Keratinocyte (primary cell): ENCODE measurements around the gene ENTPD8. TPM values are rescaled to one million over a fixed set of nuclear protein-coding genes. Genes with fewer than 3 reads are reported as not detected.

Experiments used
- DNase-seq: peaks from one replicate; pipeline ENCODE4 v3.0.0-alpha.2; 2011; ENCODE audit warnings: low read depth, missing footprints, low spot score
- FAIRE-seq: peaks from 2 replicates; lab custom pipeline; 2011; peaks lifted over from hg19 to GRCh38; lab: Jason Lieb, UNC
- H2AFZ ChIP-seq: 2 replicates; pipeline ENCODE4 v1.6.0; 2012; ENCODE audit warnings: low read length, control low read depth, inconsistent platforms; ENCODE audit not compliant: control insufficient read depth
- H3K27ac ChIP-seq: 2 replicates; pipeline ENCODE4 v1.5.1; 2011; ENCODE audit warnings: low read length; ENCODE audit not compliant: control insufficient read depth, insufficient read depth
- H3K27me3 ChIP-seq: 3 replicates; pipeline ENCODE4 v1.6.0; 2011; ENCODE audit warnings: low read length; ENCODE audit not compliant: control insufficient read depth, insufficient read depth; ENCODE audit errors: extremely low read depth
- H3K36me3 ChIP-seq, 2 experiments: 2 replicates in 1 of 2; 3 replicates in 1 of 2; pipeline ENCODE4 v1.5.1; 2011; ENCODE audit warnings: low read length in 2 of 2, mild to moderate bottlenecking in 1 of 2; ENCODE audit not compliant: control insufficient read depth in 2 of 2, insufficient read depth in 2 of 2; ENCODE audit errors: extremely low read depth in 1 of 2
- H3K4me1 ChIP-seq: 3 replicates; pipeline ENCODE4 v1.5.1; 2011; ENCODE audit warnings: low read length; ENCODE audit not compliant: control insufficient read depth, insufficient read depth; ENCODE audit errors: extremely low read depth
- H3K4me2 ChIP-seq: 3 replicates; pipeline ENCODE4 v1.6.0; 2011; ENCODE audit warnings: low read depth, low read length; ENCODE audit not compliant: control insufficient read depth, insufficient read depth; ENCODE audit errors: extremely low read depth
- H3K4me3 ChIP-seq, 3 experiments: fragments of 200-600 bp in 1 of 3; sonication (generic) in 1 of 3; 2 replicates in 2 of 3; 3 replicates in 1 of 3; pipeline ENCODE4 v1.5.1; 2011 to 2016; ENCODE audit warnings: low read length in 3 of 3, mild to moderate bottlenecking in 3 of 3, control low read depth in 2 of 3, inconsistent platforms in 1 of 3, low read depth in 1 of 3, mixed read lengths in 1 of 3, mixed run types in 1 of 3, moderate library complexity in 1 of 3; ENCODE audit not compliant: control insufficient read depth in 2 of 3, insufficient read depth in 2 of 3; ENCODE audit errors: extremely low read depth in 1 of 3
- H3K79me2 ChIP-seq: 2 replicates; pipeline ENCODE4 v1.6.0; 2012; ENCODE audit warnings: low read length; ENCODE audit not compliant: control insufficient read depth, insufficient read depth
- H3K9ac ChIP-seq: 3 replicates; pipeline ENCODE4 v1.6.0; 2011; ENCODE audit warnings: low read length; ENCODE audit not compliant: control insufficient read depth, insufficient read depth; ENCODE audit errors: extremely low read depth
- H3K9me1 ChIP-seq: 3 replicates; pipeline ENCODE4 v1.6.0; 2011; ENCODE audit warnings: low read length; ENCODE audit not compliant: control insufficient read depth, insufficient read depth; ENCODE audit errors: extremely low read depth
- H3K9me3 ChIP-seq: 2 replicates; pipeline ENCODE4 v1.5.1; 2012; ENCODE audit warnings: low read depth, low read length; ENCODE audit not compliant: control insufficient read depth
- H4K20me1 ChIP-seq: 3 replicates; pipeline ENCODE4 v1.6.0; 2011; ENCODE audit warnings: low read length; ENCODE audit not compliant: control insufficient read depth, insufficient read depth; ENCODE audit errors: extremely low read depth
- EZH2 ChIP-seq: IDR thresholded peaks from one replicate; pipeline ENCODE4 v1.6.1; 2012; ENCODE audit warnings: inconsistent platforms, mild to moderate bottlenecking, low read length, moderate library complexity
- dilution Hi-C: fragments of 300-500 bp; cut with MboI; formaldehyde crosslinking; loops from one replicate; pipeline ENCODE4 v1.7.0; 2020; ENCODE audit warnings: low sequenced_read_pairs; ENCODE audit not compliant: extremely low pct_ligation_motif_present
- polyA plus RNA-seq, 5 experiments: library from polyadenylated mRNA; depleted of rRNA in 3 of 5; stranded (reverse) in 3 of 5; stranded (forward) in 1 of 5; unstranded in 1 of 5; fragments of >200 nt; gene quantifications; 1 replicate in 1 of 5; 2 replicates in 3 of 5; 3 replicates in 1 of 5; pipeline versions ENCODE4 v1.2.1 to v1.2.3, GENCODE V29; 2011 to 2012; ENCODE audit warnings: missing spikeins in 2 of 5, low read depth in 1 of 5, low replicate concordance in 1 of 5
- TF ChIP-seq, protein P1 (sequence below), 3 experiments: IDR thresholded peaks in 1 of 3; conservative IDR thresholded peaks in 1 of 3; optimal IDR thresholded peaks in 1 of 3; 2 replicates in 2 of 3; 3 replicates in 1 of 3; pipeline versions ENCODE3 to v1.5.1; 2011; ENCODE audit warnings: low read length in 3 of 3, mild to moderate bottlenecking in 3 of 3, moderate library complexity in 2 of 3, control low read depth in 1 of 3, inconsistent platforms in 1 of 3; ENCODE audit not compliant: insufficient read depth in 2 of 3; ENCODE audit errors: extremely low read depth in 1 of 3

ENTPD8 gene
- polyA plus RNA-seq, 1 donor (not counting 4 experiments of a cell fraction or from before 2014, with no cell fraction given) = not detected

- H3K36me3 ChIP-seq = no peaks in the 10 kb centered on the region
- peaks cover 3% of the 10 kb centered on the region for H3K27me3 ChIP-seq
- no peaks in the 10 kb centered on the region for H4K20me1 ChIP-seq
- FAIRE-seq (no peak), DNase-seq (no peak)
- H3K4me1 ChIP-seq = peaks cover 19% of the 10 kb centered on the region
- no peak for TF ChIP-seq EZH2
- TF ChIP-seq, protein P1, sequence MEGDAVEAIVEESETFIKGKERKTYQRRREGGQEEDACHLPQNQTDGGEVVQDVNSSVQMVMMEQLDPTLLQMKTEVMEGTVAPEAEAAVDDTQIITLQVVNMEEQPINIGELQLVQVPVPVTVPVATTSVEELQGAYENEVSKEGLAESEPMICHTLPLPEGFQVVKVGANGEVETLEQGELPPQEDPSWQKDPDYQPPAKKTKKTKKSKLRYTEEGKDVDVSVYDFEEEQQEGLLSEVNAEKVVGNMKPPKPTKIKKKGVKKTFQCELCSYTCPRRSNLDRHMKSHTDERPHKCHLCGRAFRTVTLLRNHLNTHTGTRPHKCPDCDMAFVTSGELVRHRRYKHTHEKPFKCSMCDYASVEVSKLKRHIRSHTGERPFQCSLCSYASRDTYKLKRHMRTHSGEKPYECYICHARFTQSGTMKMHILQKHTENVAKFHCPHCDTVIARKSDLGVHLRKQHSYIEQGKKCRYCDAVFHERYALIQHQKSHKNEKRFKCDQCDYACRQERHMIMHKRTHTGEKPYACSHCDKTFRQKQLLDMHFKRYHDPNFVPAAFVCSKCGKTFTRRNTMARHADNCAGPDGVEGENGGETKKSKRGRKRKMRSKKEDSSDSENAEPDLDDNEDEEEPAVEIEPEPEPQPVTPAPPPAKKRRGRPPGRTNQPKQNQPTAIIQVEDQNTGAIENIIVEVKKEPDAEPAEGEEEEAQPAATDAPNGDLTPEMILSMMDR (optimal IDR thresholded peaks at IDR 0.05 in 1 of 3, IDR thresholded peaks at IDR 0.05 in 1 of 3, conservative IDR thresholded peaks at IDR 0.05 in 1 of 3; ENCODE audit: extremely low read depth in 1 of 3, insufficient read depth in 2 of 3, low read length in 3 of 3) = no peak
- H3K4me2 ChIP-seq = no peak overlapping the region
- H3K4me3 ChIP-seq = no peak overlapping the region
- H3K9me1 ChIP-seq = no peaks in the 10 kb centered on the region
- H3K9me3 ChIP-seq = no peaks in the 10 kb centered on the region
- no peak overlapping the region for H3K27ac ChIP-seq
- H3K9ac ChIP-seq = no peak overlapping the region
- dilution Hi-C loops = no loop called here
- no peaks in the 10 kb centered on the region for H3K79me2 ChIP-seq
- no peak overlapping the region for H2AFZ ChIP-seq
Observed at GRCh38 chr9:137428311-137428630, 12.9 kb downstream of the ENTPD8 start.

GRCh38 chr9:137427454-137428310, 13.5 kb downstream of the ENTPD8 start:
- H3K36me3 ChIP-seq = no peaks in the 10 kb centered on the region
- H3K4me3 ChIP-seq = no peak overlapping the region
- H4K20me1 ChIP-seq = no peaks in the 10 kb centered on the region
- H3K4me2 ChIP-seq = no peak overlapping the region
- DNase-seq (no peak), FAIRE-seq (no peak)
- H3K27me3 ChIP-seq = peaks cover 3% of the 10 kb centered on the region
- H3K9me1 ChIP-seq = no peaks in the 10 kb centered on the region
- H3K9ac ChIP-seq = no peak overlapping the region
- H3K9me3 ChIP-seq = no peaks in the 10 kb centered on the region
- no peak overlapping the region for H2AFZ ChIP-seq
- TF ChIP-seq, protein P1 (optimal IDR thresholded peaks at IDR 0.05 in 1 of 3, IDR thresholded peaks at IDR 0.05 in 1 of 3, conservative IDR thresholded peaks at IDR 0.05 in 1 of 3; ENCODE audit: extremely low read depth in 1 of 3, insufficient read depth in 2 of 3, low read length in 3 of 3) = no peak
- TF ChIP-seq EZH2 = no peak
- dilution Hi-C loops = no loop called here
- no peak overlapping the region for H3K27ac ChIP-seq
- peaks cover 19% of the 10 kb centered on the region for H3K4me1 ChIP-seq
- no peaks in the 10 kb centered on the region for H3K79me2 ChIP-seq
